ENCODE results near the gene PSTPIP1.

PSTPIP1 gene

GRCh38 chr15:77010312-77010686 lies 15.4 kb downstream of the PSTPIP1 start:
- Histone ChIP-seq H3K4me3 (ENCODE audit: low read depth in 1 of 2, low read length in 1 of 2) (no peak overlapping the region), H3K4me1 (ENCODE audit: control insufficient read depth in 1 of 2, insufficient read depth in 1 of 2, low read depth in 1 of 2, low read length in 1 of 2) (peaks cover 84 to 96% of the 10 kb centered on the region in 2 experiments), H3K9me3 (no peaks in the 10 kb centered on the region), H3K36me3 (peaks cover 55% of the 10 kb centered on the region), H3K27me3 (no peaks in the 10 kb centered on the region), H3K27ac (peak overlapping the region; percentile 94)
- TF ChIP-seq CTCF (IDR thresholded peaks at IDR 0.05) = no peak

GRCh38 chr15:77010857-77011256 lies 15.9 kb downstream of the PSTPIP1 start:
- Histone ChIP-seq H3K27me3 (no peaks in the 10 kb centered on the region), H3K4me1 (ENCODE audit: control insufficient read depth in 1 of 2, insufficient read depth in 1 of 2, low read depth in 1 of 2, low read length in 1 of 2) (peaks cover 84 to 96% of the 10 kb centered on the region in 2 experiments), H3K36me3 (peaks cover 55% of the 10 kb centered on the region), H3K27ac (peak overlapping the region; percentile 94), H3K9me3 (no peaks in the 10 kb centered on the region), H3K4me3 (ENCODE audit: low read depth in 1 of 2, low read length in 1 of 2) (no peak overlapping the region)
- TF ChIP-seq CTCF (IDR thresholded peaks at IDR 0.05) = no peak

- peaks cover 85 to 96% of the 10 kb centered on the region in 2 experiments for H3K4me1 ChIP-seq (ENCODE audit: control insufficient read depth in 1 of 2, insufficient read depth in 1 of 2, low read depth in 1 of 2, low read length in 1 of 2)
- H3K4me3 ChIP-seq (ENCODE audit: low read depth in 1 of 2, low read length in 1 of 2) = no peak overlapping the region
- H3K27me3 ChIP-seq = no peaks in the 10 kb centered on the region
- peaks cover 49% of the 10 kb centered on the region for H3K36me3 ChIP-seq
- H3K27ac ChIP-seq = peak overlapping the region; percentile 94
- no peak for TF ChIP-seq CTCF (IDR thresholded peaks at IDR 0.05)
- no peaks in the 10 kb centered on the region for H3K9me3 ChIP-seq
Observed at GRCh38 chr15:77012117-77012712, 17.3 kb downstream of the PSTPIP1 start.

GRCh38 chr15:77012868-77013267 lies 17.9 kb downstream of the PSTPIP1 start:
- H3K9me3 ChIP-seq = no peaks in the 10 kb centered on the region
- TF ChIP-seq CTCF (IDR thresholded peaks at IDR 0.05) = no peak
- no peaks in the 10 kb centered on the region for H3K27me3 ChIP-seq
- H3K36me3 ChIP-seq = peaks cover 52% of the 10 kb centered on the region
- H3K4me1 ChIP-seq (ENCODE audit: control insufficient read depth in 1 of 2, insufficient read depth in 1 of 2, low read depth in 1 of 2, low read length in 1 of 2) = peaks cover 90 to 99% of the 10 kb centered on the region in 2 experiments
- H3K27ac ChIP-seq = peak overlapping the region; percentile 94
- H3K4me3 ChIP-seq (ENCODE audit: low read depth in 1 of 2, low read length in 1 of 2) = peak overlapping the region in 1 of 2 experiments; percentile 38

GRCh38 chr15:77013776-77014131 lies 18.8 kb downstream of the PSTPIP1 start:
- Histone ChIP-seq H3K27ac (peak overlapping the region; percentile 94), H3K4me3 (ENCODE audit: low read depth in 1 of 2, low read length in 1 of 2) (peak overlapping the region; percentile 38 to 49), H3K36me3 (peaks cover 52% of the 10 kb centered on the region), H3K9me3 (no peaks in the 10 kb centered on the region), H3K4me1 (ENCODE audit: control insufficient read depth in 1 of 2, insufficient read depth in 1 of 2, low read depth in 1 of 2, low read length in 1 of 2) (peaks cover 94 to 99% of the 10 kb centered on the region in 2 experiments), H3K27me3 (no peaks in the 10 kb centered on the region)
- peak; percentile 23 for TF ChIP-seq CTCF (IDR thresholded peaks at IDR 0.05)
